Mesothelial cell of epicardium (in vitro differentiated cells): Measurements from ENCODE around the gene RAB35. TPM values are rescaled to one million over a fixed set of nuclear protein-coding genes. Genes with fewer than 3 reads are reported as not detected.
"Not testable (repeated sequence)": the region's sequence is repeated elsewhere in the genome, so short reads cannot be mapped to it uniquely, and the experiment has no call there.

Source experiments
- DNase-seq, 2 experiments: peaks; one replicate each; pipeline ENCODE4 v3.0.0; 2021; ENCODE audit warnings: low spot score in 2 of 2; ENCODE audit not compliant: unreplicated experiment in 2 of 2
- H3K27ac Mint-ChIP-seq: 2 replicates; pipeline ENCODE4 v1.8.0; 2021; ENCODE audit warnings: mixed read lengths
- H3K27me3 Mint-ChIP-seq: 2 replicates; pipeline ENCODE4 v1.8.0; 2021; ENCODE audit warnings: low read depth, mixed read lengths
- H3K36me3 Mint-ChIP-seq: 2 replicates; pipeline ENCODE4 v1.8.0; 2021; ENCODE audit warnings: mixed read lengths
- H3K4me1 Mint-ChIP-seq: 2 replicates; pipeline ENCODE4 v1.8.0; 2021; ENCODE audit warnings: mixed read lengths
- H3K4me3 Mint-ChIP-seq: 2 replicates; pipeline ENCODE4 v1.8.0; 2021; ENCODE audit warnings: mild to moderate bottlenecking, moderate library complexity, mixed read lengths
- H3K9me3 Mint-ChIP-seq: 2 replicates; pipeline ENCODE4 v1.8.0; 2021; ENCODE audit warnings: mixed read lengths
- microRNA-seq: library from miRNA; unstranded; fragments of <30 nt; microRNA quantifications from one replicate; pipeline ENCODE4 v1.2.0, GENCODE V29; 2021; ENCODE audit warnings: inconsistent platforms, mixed read lengths
- total RNA-seq: library from RNA; stranded (reverse); gene quantifications from 3 replicates; pipeline ENCODE4 v1.2.1, GENCODE V29; 2021
- TF ChIP-seq, protein P1 (sequence below): fragments of 200-600 bp; sonication (generic); IDR thresholded peaks from one replicate; pipeline ENCODE4 v1.5.0; 2021; ENCODE audit warnings: antibody characterized with exemption; ENCODE audit not compliant: unreplicated experiment

RAB35 gene
- total RNA-seq, 1 donor from 2014 or later: 36.5 TPM

DNA sequence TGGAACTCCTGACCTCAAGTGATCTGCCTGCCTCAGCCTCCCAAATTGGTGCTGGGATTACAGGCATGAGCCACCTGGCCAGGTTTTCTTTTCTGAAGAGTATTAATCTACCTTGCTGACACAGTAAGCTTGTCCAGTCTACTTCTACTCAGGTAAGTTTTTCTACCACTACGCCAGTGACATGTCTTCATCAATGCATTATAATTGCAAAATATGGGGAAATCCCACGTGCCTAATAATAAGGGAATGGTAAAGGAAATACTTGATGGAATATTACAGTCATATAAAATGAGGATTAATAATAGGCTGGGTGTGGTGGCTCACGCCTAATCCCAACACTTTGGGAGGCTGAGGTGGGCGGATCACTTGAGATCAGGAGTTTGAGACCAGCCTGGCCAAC, 62.3 kb downstream of the RAB35 start:
- peaks cover 2% of the 10 kb centered on the region for H3K36me3 Mint-ChIP-seq
- H3K4me3 Mint-ChIP-seq: no peak overlapping the region
- no peak overlapping the region for H3K27ac Mint-ChIP-seq
- DNase-seq: no peak
- TF ChIP-seq, protein P1, sequence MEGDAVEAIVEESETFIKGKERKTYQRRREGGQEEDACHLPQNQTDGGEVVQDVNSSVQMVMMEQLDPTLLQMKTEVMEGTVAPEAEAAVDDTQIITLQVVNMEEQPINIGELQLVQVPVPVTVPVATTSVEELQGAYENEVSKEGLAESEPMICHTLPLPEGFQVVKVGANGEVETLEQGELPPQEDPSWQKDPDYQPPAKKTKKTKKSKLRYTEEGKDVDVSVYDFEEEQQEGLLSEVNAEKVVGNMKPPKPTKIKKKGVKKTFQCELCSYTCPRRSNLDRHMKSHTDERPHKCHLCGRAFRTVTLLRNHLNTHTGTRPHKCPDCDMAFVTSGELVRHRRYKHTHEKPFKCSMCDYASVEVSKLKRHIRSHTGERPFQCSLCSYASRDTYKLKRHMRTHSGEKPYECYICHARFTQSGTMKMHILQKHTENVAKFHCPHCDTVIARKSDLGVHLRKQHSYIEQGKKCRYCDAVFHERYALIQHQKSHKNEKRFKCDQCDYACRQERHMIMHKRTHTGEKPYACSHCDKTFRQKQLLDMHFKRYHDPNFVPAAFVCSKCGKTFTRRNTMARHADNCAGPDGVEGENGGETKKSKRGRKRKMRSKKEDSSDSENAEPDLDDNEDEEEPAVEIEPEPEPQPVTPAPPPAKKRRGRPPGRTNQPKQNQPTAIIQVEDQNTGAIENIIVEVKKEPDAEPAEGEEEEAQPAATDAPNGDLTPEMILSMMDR: no peak
- H3K27me3 Mint-ChIP-seq: no peaks in the 10 kb centered on the region
- peaks cover 15% of the 10 kb centered on the region for H3K9me3 Mint-ChIP-seq
- H3K4me1 Mint-ChIP-seq: peaks cover 7% of the 10 kb centered on the region

- H3K4me3 Mint-ChIP-seq: no peak overlapping the region
- peaks cover 14% of the 10 kb centered on the region for H3K4me1 Mint-ChIP-seq
- TF ChIP-seq, protein P1: no peak
- no peak overlapping the region for H3K27ac Mint-ChIP-seq
- H3K9me3 Mint-ChIP-seq: peaks cover 15% of the 10 kb centered on the region
- no peaks in the 10 kb centered on the region for H3K27me3 Mint-ChIP-seq
- DNase-seq: no peak
- H3K36me3 Mint-ChIP-seq: peaks cover 2% of the 10 kb centered on the region
These were observed 65.0 kb downstream of the RAB35 start for GRCh38 chr12:120051535-120051934.

DNA sequence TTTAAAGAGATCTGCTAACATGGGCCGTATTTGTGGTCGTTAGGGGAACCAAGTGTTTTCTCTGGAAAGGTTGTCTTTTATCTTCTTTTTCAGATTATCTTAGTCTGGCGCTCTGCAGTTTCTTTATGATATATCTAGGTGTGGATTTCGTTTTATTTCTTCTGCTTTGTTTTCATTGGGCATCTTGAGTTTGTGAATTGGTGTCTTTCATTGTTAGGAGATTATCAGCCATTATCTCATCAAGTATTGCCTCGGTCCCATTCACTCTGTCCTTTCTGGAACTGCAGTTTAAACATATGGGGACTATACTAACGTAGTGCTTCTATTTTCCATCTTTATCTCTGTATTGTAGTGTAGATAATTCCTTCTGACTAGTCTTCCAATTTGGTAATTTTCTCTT, 67.1 kb downstream of the RAB35 start:
- TF ChIP-seq, protein P1: no peak
- no peak overlapping the region for H3K4me3 Mint-ChIP-seq
- peaks cover 15% of the 10 kb centered on the region for H3K9me3 Mint-ChIP-seq
- no peak for DNase-seq
- peaks cover 2% of the 10 kb centered on the region for H3K36me3 Mint-ChIP-seq
- no peak overlapping the region for H3K27ac Mint-ChIP-seq
- H3K4me1 Mint-ChIP-seq: peaks cover 7% of the 10 kb centered on the region
- H3K27me3 Mint-ChIP-seq: no peaks in the 10 kb centered on the region

DNA sequence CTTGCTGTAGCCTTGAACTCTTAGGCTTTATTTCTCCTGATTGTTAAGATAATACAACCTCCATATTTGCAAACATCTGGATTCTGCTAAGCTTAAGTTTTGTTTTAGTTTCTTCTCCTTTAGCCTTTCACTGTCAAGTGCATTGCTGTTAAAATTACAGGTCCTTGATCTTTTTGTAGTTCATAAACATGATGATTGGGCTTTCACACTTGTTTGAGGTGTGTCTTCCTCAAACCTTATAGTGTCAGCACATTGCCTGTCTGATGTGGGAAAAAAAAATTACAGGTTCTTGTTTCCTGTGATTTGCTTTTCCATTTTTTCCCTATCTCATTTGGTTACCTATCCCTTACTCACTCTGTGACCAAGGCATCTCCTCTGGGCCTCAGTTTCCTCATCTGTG, 68.3 kb downstream of the RAB35 start:
- peaks cover 11% of the 10 kb centered on the region for H3K4me1 Mint-ChIP-seq
- H3K27ac Mint-ChIP-seq: no peak overlapping the region
- no peak overlapping the region for H3K4me3 Mint-ChIP-seq
- no peak for DNase-seq
- peaks cover 15% of the 10 kb centered on the region for H3K9me3 Mint-ChIP-seq
- H3K36me3 Mint-ChIP-seq: peaks cover 2% of the 10 kb centered on the region
- H3K27me3 Mint-ChIP-seq: no peaks in the 10 kb centered on the region
- TF ChIP-seq, protein P1: no peak

GRCh38 chr12:120047072-120047471, 69.5 kb downstream of the RAB35 start:
- peaks cover 13% of the 10 kb centered on the region for H3K4me1 Mint-ChIP-seq
- peaks cover 12% of the 10 kb centered on the region for H3K9me3 Mint-ChIP-seq
- peak overlapping the region; percentile 56 for H3K27ac Mint-ChIP-seq
- H3K4me3 Mint-ChIP-seq: no peak overlapping the region
- no peak for DNase-seq
- no peaks in the 10 kb centered on the region for H3K27me3 Mint-ChIP-seq
- TF ChIP-seq, protein P1: no peak
- H3K36me3 Mint-ChIP-seq: no peaks in the 10 kb centered on the region

- H3K4me1 Mint-ChIP-seq: peaks cover 22% of the 10 kb centered on the region
- not testable (repeated sequence) for H3K27ac Mint-ChIP-seq, H3K4me3 Mint-ChIP-seq, DNase-seq, H3K27me3 Mint-ChIP-seq, H3K36me3 Mint-ChIP-seq, H3K9me3 Mint-ChIP-seq
These were observed 71.2 kb downstream of the RAB35 start for GRCh38 chr12:120045367-120045766.

Small RNA genes within 50 kb of the gene (microRNA-seq; reads per million reads assigned to microRNA genes)
- gene MIR4498: 2.6 reads per million

Other genes with a start within 250 kb of the RAB35 start
- gene CIT, start 239.4 kb downstream of the RAB35 start, total RNA-seq: 23.7 to 29.3 TPM (median 27.4 TPM) in 3 replicates
- 38.8 to 41.5 TPM (median 40.1 TPM) in 3 replicates for gene BICDL1, start 127.5 kb downstream of the RAB35 start, total RNA-seq
- gene GCN1, start 78.0 kb upstream of the RAB35 start, total RNA-seq: 121 to 134 TPM (median 127 TPM) in 3 replicates
- gene RPLP0, start 84.4 kb upstream of the RAB35 start, total RNA-seq: 1,924 to 1,989 TPM (median 1,950 TPM) in 3 replicates
- gene PXN, start 149.0 kb upstream of the RAB35 start, total RNA-seq: 113 to 123 TPM (median 117 TPM) in 3 replicates
- 9,118 to 10,048 TPM (median 9,930 TPM) in 3 replicates for gene RNU4-2, start 175.2 kb upstream of the RAB35 start, total RNA-seq
- gene RNU4-1, start 176.5 kb upstream of the RAB35 start, total RNA-seq: 5,196 to 5,477 TPM (median 5,368 TPM) in 3 replicates
- 3.9 to 4.6 TPM (median 4.3 TPM) in 3 replicates for gene SIRT4, start 185.6 kb upstream of the RAB35 start, total RNA-seq
- not detected in 3 replicates for gene PLA2G1B, start 211.0 kb upstream of the RAB35 start, total RNA-seq